GM12878 (cell line): Measurements from ENCODE around the gene PAPPA. TPM values are rescaled to one million over a fixed set of nuclear protein-coding genes. Genes with fewer than 3 reads are reported as not detected.

Experiments used
- ATAC-seq: fragments of 200-7000 bp; cut with Tn5 transposase; 3 replicates; pipeline ENCODE4 v1.9.1; 2020; ENCODE audit warnings: mild to moderate bottlenecking, moderate library complexity
- BruUV-seq: library from RNA; stranded (reverse); fragments of 400-500 nt; replicated peaks from 2 replicates; lab custom pipeline; 2021; lab: Mats Ljungman, UMichigan
- CTCF ChIA-PET: fragments of 300-600 bp; sonication (Branson Sonifier 250); formaldehyde crosslinking; extraction: SDS; loops from one replicate; lab custom pipeline; 2021; ENCODE audit warnings: inconsistent platforms; lab: Yijun Ruan, JAX
- POLR2A ChIA-PET: fragments of 350-600 bp; formaldehyde crosslinking; extraction: SDS; loops from one replicate; lab custom pipeline; 2021; ENCODE audit warnings: inconsistent platforms; lab: Charles Lee
- RAD21 ChIA-PET: fragments of 300-600 bp; sonication (Branson Sonifier 250); formaldehyde crosslinking; loops from one replicate; lab custom pipeline; 2023; ENCODE audit warnings: antibody characterized with exemption; ENCODE audit not compliant: unreplicated experiment; lab: Charles Lee
- SMC1A ChIA-PET: fragments of 300-600 bp; sonication (Branson Sonifier 250); formaldehyde crosslinking; loops from one replicate; lab custom pipeline; 2023; ENCODE audit not compliant: unreplicated experiment, uncharacterized antibody; lab: Charles Lee
- DNase-seq: peaks from one replicate; pipeline ENCODE4 v3.0.0-alpha.2; 2011; ENCODE audit warnings: low read depth, low spot score
- FAIRE-seq: peaks from 3 replicates; lab custom pipeline; 2011; peaks lifted over from hg19 to GRCh38; lab: Jason Lieb, UNC
- H2AFZ ChIP-seq: 2 replicates; pipeline ENCODE4 v1.6.0; 2011; ENCODE audit warnings: low read depth, low read length, control low read depth; ENCODE audit not compliant: control insufficient read depth
- H3K27ac ChIP-seq: 2 replicates; pipeline ENCODE4 v1.5.1; 2011; ENCODE audit warnings: control low read depth; ENCODE audit not compliant: control insufficient read depth, insufficient read depth
- H3K27me3 ChIP-seq, 2 experiments: replicated peaks in 1 of 2; 2 replicates each; pipeline versions ENCODE4 v1.6.0 to v1.6.1; 2011; ENCODE audit warnings: low read length in 1 of 2; ENCODE audit not compliant: control insufficient read depth in 2 of 2, insufficient read depth in 2 of 2
- H3K36me3 ChIP-seq, 2 experiments: 2 replicates each; pipeline ENCODE4 v1.5.1; 2011; ENCODE audit warnings: low read length in 1 of 2; ENCODE audit not compliant: control insufficient read depth in 2 of 2, insufficient read depth in 2 of 2
- H3K4me1 ChIP-seq: 2 replicates; pipeline ENCODE4 v1.6.1; 2011; ENCODE audit warnings: mild to moderate bottlenecking, low read length, moderate library complexity, mixed read lengths; ENCODE audit not compliant: control insufficient read depth, insufficient read depth
- H3K4me2 ChIP-seq: 2 replicates; pipeline ENCODE4 v1.6.0; 2011; ENCODE audit warnings: control low read depth; ENCODE audit not compliant: control insufficient read depth, insufficient read depth
- H3K4me3 ChIP-seq: fragments of 200-600 bp; sonication (generic); 2 replicates; pipeline ENCODE4 v1.5.1; 2016
- H3K79me2 ChIP-seq: 2 replicates; pipeline ENCODE4 v1.6.0; 2011; ENCODE audit warnings: low read length; ENCODE audit not compliant: control insufficient read depth, insufficient read depth
- H3K9ac ChIP-seq: 2 replicates; pipeline ENCODE4 v1.8.0; 2011; ENCODE audit warnings: low read length, control low read depth, mixed read lengths; ENCODE audit not compliant: control insufficient read depth, insufficient read depth
- H3K9me3 ChIP-seq: replicated peaks from 3 replicates; pipeline ENCODE4 v1.5.1; 2011; ENCODE audit warnings: mild to moderate bottlenecking, low read length; ENCODE audit not compliant: control insufficient read depth, insufficient read depth
- H4K20me1 ChIP-seq: 2 replicates; pipeline ENCODE4 v1.6.0; 2011; ENCODE audit not compliant: control insufficient read depth, insufficient read depth
- CBX5 ChIP-seq: sonication (generic); IDR thresholded peaks from 2 replicates; pipeline ENCODE4 v1.6.1; 2016; ENCODE audit warnings: low read depth, moderate library complexity, mild to moderate bottlenecking, inconsistent platforms
- EED ChIP-seq: sonication (generic); IDR thresholded peaks from 2 replicates; pipeline ENCODE4 v1.6.1; 2016; ENCODE audit warnings: antibody characterized with exemption, low read depth
- EZH2 ChIP-seq: IDR thresholded peaks from 2 replicates; pipeline ENCODE4 v1.6.1; 2012; ENCODE audit warnings: low read depth, mild to moderate bottlenecking, control low read depth, inconsistent platforms, low read length, borderline replicate concordance; ENCODE audit not compliant: control insufficient read depth
- HCFC1 ChIP-seq: fragments of 150-350 bp; IDR thresholded peaks from 2 replicates; pipeline ENCODE4 v1.6.1; 2014; ENCODE audit warnings: low read length
- JUND ChIP-seq: IDR thresholded peaks from 2 replicates; pipeline ENCODE4 v1.6.1; 2012; ENCODE audit warnings: low read depth, mild to moderate bottlenecking, low read length, improper control_type of control experiment, moderate library complexity
- MYC ChIP-seq: IDR thresholded peaks from 2 replicates; pipeline ENCODE4 v1.6.1; 2011; ENCODE audit warnings: mild to moderate bottlenecking, low read length, moderate library complexity, inconsistent platforms; ENCODE audit not compliant: insufficient read depth, insufficient replicate concordance, insufficient read length, severe bottlenecking
- RUNX3 ChIP-seq: IDR thresholded peaks from 2 replicates; pipeline ENCODE4 v1.6.1; 2012; ENCODE audit warnings: low read length, inconsistent platforms
- TAF1 ChIP-seq: IDR thresholded peaks from 2 replicates; pipeline ENCODE4 v1.6.1; 2011; ENCODE audit warnings: mild to moderate bottlenecking, low read depth, low read length, borderline replicate concordance
- YBX1 ChIP-seq: fragments of 450-650 bp; IDR thresholded peaks from 2 replicates; pipeline ENCODE4 v1.6.1; 2016; ENCODE audit warnings: antibody characterized with exemption
- WGBS: methylation state at CpG from one replicate; pipeline ENCODE4 v1.1.6; 2016; ENCODE audit warnings: low lambda C conversion rate; ENCODE audit not compliant: insufficient replicate concordance, insufficient coverage; ENCODE audit errors: missing lambda C conversion rate; 5-methylcytosine and 5-hydroxymethylcytosine counted together
- in situ Hi-C: fragments of 300-500 bp; cut with MboI; formaldehyde crosslinking; loops from 9 replicates; pipeline ENCODE4 v1.14.3; 2018; ENCODE audit warnings: mixed read lengths
- intact Hi-C: fragments of 100-400 bp; cut with micrococcal nuclease; formaldehyde crosslinking; loops from one replicate; pipeline ENCODE4 v1.14.2; 2022; ENCODE audit not compliant: unreplicated experiment
- polyA plus RNA-seq, 11 experiments: library from polyadenylated mRNA; depleted of rRNA in 4 of 11; unstranded in 6 of 11; stranded (reverse) in 5 of 11; fragments of >200 nt; fragmentation: Nextera tagmentation in 4 of 11; fragmentation: Illumina TruSeq in 1 of 11; extraction: Ambion mirVana in 4 of 11; extraction: Trizol in 1 of 11; gene quantifications; 1 replicate in 1 of 11; 2 replicates in 10 of 11; pipeline versions ENCODE4 v1.2.1 to v1.2.3, GENCODE V29; 2011 to 2016; ENCODE audit warnings: inconsistent platforms in 2 of 11, missing spikeins in 2 of 11, low read depth in 1 of 11
- total RNA-seq, 4 experiments: library from RNA; depleted of rRNA in 3 of 4; stranded (reverse); fragments of >200 nt in 3 of 4; fragmentation: Illumina TruSeq in 1 of 4; extraction: Trizol in 1 of 4; gene quantifications; 2 replicates each; pipeline versions ENCODE4 v1.2.1 to v1.2.3, GENCODE V29; 2013 to 2021
- TF ChIP-seq, protein P1 (sequence below): fragments of 450-650 bp; IDR thresholded peaks from 2 replicates; pipeline ENCODE4 v1.6.1; 2014; ENCODE audit warnings: mild to moderate bottlenecking
- TF ChIP-seq, protein P2 (sequence below): IDR thresholded peaks from 2 replicates; pipeline ENCODE4 v1.6.1; 2012; ENCODE audit warnings: improper control_type of control experiment, low read depth, low read length; ENCODE audit not compliant: insufficient replicate concordance
- TF ChIP-seq, protein P3 (sequence below): fragments of 150-350 bp; IDR thresholded peaks from 2 replicates; pipeline ENCODE4 v1.6.1; 2014; ENCODE audit warnings: mild to moderate bottlenecking, low read depth, low read length
- TF ChIP-seq, protein P4 (sequence below): IDR thresholded peaks from 2 replicates; pipeline ENCODE4 v1.6.1; 2011; ENCODE audit warnings: low read depth, low read length, improper control_type of control experiment, borderline replicate concordance
- TF ChIP-seq, protein P5 (sequence below): fragments of 450-650 bp; IDR thresholded peaks from 2 replicates; pipeline ENCODE4 v1.6.1; 2017; ENCODE audit warnings: low read depth, mild to moderate bottlenecking, moderate library complexity

The PAPPA gene
- total and polyA plus RNA-seq, 10 of the 15 experiments (the other 5 are each of a cell fraction or from before 2014, with no cell fraction given), result under 0.01 to 0.19 (median 0.02) TPM; not detected in 4

DNA sequence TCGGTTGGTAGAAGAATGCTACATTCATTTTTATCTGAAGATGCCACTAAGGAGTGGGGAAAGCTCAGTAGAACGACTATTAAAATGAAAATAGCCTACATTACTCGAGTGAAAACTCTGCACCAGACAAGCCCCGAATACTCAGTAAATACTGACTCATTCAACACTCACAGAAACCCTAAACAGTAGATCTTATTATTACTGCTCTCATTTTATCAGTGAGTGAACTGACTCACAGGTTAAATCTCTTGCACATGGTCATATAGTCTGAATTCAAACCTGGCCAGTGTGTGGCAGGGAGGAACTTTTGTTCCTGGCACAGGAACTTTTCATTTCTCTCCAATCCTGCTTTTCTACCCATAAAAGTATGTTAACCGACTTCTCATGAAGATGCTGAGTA, 9.6 kb upstream of the PAPPA start:
- peak; percentile 27; the same call in 2 of the 3 replicates for ATAC-seq
- FAIRE-seq, result no peak
- H3K27ac ChIP-seq, result no peak overlapping the region
- DNase-seq, result no peak
- H4K20me1 ChIP-seq, result no peaks in the 10 kb centered on the region
- no peak overlapping the region for H3K4me3 ChIP-seq
- intact Hi-C loops, result no loop called here
- CTCF ChIA-PET, result no interaction called here
- no TSS peak for BruUV-seq
- no peaks in the 10 kb centered on the region for H3K79me2 ChIP-seq
- no peak overlapping the region for H3K9ac ChIP-seq
- H3K36me3 ChIP-seq, result no peaks in the 10 kb centered on the region
- H3K9me3 ChIP-seq, result no peaks in the 10 kb centered on the region
- no peak overlapping the region for H3K4me2 ChIP-seq
- H2AFZ ChIP-seq, result no peak overlapping the region
- in situ Hi-C loops, result no loop called here
- RAD21 ChIA-PET, result interaction anchor here (0.8 kb wide), 1 partner anchor 218 kb away, joined by 3 read pairs; no protein-coding TSS in a partner anchor
- POLR2A ChIA-PET, result no interaction called here
- no peaks in the 10 kb centered on the region for H3K4me1 ChIP-seq
- H3K27me3 ChIP-seq, result no peaks in the 10 kb centered on the region
- WGBS, result 1% methylated on average over 5 of the region's 5 CpGs
- SMC1A ChIA-PET, result no interaction called here
- TF ChIP-seq, protein P1, sequence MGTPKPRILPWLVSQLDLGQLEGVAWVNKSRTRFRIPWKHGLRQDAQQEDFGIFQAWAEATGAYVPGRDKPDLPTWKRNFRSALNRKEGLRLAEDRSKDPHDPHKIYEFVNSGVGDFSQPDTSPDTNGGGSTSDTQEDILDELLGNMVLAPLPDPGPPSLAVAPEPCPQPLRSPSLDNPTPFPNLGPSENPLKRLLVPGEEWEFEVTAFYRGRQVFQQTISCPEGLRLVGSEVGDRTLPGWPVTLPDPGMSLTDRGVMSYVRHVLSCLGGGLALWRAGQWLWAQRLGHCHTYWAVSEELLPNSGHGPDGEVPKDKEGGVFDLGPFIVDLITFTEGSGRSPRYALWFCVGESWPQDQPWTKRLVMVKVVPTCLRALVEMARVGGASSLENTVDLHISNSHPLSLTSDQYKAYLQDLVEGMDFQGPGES, result no peak
- TF ChIP-seq, protein P2, sequence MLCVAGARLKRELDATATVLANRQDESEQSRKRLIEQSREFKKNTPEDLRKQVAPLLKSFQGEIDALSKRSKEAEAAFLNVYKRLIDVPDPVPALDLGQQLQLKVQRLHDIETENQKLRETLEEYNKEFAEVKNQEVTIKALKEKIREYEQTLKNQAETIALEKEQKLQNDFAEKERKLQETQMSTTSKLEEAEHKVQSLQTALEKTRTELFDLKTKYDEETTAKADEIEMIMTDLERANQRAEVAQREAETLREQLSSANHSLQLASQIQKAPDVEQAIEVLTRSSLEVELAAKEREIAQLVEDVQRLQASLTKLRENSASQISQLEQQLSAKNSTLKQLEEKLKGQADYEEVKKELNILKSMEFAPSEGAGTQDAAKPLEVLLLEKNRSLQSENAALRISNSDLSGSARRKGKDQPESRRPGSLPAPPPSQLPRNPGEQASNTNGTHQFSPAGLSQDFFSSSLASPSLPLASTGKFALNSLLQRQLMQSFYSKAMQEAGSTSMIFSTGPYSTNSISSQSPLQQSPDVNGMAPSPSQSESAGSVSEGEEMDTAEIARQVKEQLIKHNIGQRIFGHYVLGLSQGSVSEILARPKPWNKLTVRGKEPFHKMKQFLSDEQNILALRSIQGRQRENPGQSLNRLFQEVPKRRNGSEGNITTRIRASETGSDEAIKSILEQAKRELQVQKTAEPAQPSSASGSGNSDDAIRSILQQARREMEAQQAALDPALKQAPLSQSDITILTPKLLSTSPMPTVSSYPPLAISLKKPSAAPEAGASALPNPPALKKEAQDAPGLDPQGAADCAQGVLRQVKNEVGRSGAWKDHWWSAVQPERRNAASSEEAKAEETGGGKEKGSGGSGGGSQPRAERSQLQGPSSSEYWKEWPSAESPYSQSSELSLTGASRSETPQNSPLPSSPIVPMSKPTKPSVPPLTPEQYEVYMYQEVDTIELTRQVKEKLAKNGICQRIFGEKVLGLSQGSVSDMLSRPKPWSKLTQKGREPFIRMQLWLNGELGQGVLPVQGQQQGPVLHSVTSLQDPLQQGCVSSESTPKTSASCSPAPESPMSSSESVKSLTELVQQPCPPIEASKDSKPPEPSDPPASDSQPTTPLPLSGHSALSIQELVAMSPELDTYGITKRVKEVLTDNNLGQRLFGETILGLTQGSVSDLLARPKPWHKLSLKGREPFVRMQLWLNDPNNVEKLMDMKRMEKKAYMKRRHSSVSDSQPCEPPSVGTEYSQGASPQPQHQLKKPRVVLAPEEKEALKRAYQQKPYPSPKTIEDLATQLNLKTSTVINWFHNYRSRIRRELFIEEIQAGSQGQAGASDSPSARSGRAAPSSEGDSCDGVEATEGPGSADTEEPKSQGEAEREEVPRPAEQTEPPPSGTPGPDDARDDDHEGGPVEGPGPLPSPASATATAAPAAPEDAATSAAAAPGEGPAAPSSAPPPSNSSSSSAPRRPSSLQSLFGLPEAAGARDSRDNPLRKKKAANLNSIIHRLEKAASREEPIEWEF, result no peak
- TF ChIP-seq, protein P3, sequence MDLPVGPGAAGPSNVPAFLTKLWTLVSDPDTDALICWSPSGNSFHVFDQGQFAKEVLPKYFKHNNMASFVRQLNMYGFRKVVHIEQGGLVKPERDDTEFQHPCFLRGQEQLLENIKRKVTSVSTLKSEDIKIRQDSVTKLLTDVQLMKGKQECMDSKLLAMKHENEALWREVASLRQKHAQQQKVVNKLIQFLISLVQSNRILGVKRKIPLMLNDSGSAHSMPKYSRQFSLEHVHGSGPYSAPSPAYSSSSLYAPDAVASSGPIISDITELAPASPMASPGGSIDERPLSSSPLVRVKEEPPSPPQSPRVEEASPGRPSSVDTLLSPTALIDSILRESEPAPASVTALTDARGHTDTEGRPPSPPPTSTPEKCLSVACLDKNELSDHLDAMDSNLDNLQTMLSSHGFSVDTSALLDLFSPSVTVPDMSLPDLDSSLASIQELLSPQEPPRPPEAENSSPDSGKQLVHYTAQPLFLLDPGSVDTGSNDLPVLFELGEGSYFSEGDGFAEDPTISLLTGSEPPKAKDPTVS, result no peak
- no peak for TF ChIP-seq JUND
- no peak for TF ChIP-seq EED
- TF ChIP-seq, protein P4, sequence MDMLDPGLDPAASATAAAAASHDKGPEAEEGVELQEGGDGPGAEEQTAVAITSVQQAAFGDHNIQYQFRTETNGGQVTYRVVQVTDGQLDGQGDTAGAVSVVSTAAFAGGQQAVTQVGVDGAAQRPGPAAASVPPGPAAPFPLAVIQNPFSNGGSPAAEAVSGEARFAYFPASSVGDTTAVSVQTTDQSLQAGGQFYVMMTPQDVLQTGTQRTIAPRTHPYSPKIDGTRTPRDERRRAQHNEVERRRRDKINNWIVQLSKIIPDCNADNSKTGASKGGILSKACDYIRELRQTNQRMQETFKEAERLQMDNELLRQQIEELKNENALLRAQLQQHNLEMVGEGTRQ, result no peak
- TF ChIP-seq YBX1, result no peak
- TF ChIP-seq RUNX3, result no peak
- TF ChIP-seq TAF1, result no peak
- no peak for TF ChIP-seq EZH2
- no peak for TF ChIP-seq CBX5
- no peak for TF ChIP-seq MYC
- TF ChIP-seq, protein P5, sequence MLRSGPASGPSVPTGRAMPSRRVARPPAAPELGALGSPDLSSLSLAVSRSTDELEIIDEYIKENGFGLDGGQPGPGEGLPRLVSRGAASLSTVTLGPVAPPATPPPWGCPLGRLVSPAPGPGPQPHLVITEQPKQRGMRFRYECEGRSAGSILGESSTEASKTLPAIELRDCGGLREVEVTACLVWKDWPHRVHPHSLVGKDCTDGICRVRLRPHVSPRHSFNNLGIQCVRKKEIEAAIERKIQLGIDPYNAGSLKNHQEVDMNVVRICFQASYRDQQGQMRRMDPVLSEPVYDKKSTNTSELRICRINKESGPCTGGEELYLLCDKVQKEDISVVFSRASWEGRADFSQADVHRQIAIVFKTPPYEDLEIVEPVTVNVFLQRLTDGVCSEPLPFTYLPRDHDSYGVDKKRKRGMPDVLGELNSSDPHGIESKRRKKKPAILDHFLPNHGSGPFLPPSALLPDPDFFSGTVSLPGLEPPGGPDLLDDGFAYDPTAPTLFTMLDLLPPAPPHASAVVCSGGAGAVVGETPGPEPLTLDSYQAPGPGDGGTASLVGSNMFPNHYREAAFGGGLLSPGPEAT, result no peak
- no peak for TF ChIP-seq HCFC1
